ENCODE data around the gene SETDB2. TPM values are rescaled to one million over a fixed set of nuclear protein-coding genes. Genes with fewer than 3 reads are reported as not detected.
"Not testable (repeated sequence)": the region's sequence is repeated elsewhere in the genome, so short reads cannot be mapped to it uniquely, and the experiment has no call there.

SETDB2 gene
- polyA plus RNA-seq, 3 donors: 20.6 to 22.7 (median 21.9) TPM

DNA sequence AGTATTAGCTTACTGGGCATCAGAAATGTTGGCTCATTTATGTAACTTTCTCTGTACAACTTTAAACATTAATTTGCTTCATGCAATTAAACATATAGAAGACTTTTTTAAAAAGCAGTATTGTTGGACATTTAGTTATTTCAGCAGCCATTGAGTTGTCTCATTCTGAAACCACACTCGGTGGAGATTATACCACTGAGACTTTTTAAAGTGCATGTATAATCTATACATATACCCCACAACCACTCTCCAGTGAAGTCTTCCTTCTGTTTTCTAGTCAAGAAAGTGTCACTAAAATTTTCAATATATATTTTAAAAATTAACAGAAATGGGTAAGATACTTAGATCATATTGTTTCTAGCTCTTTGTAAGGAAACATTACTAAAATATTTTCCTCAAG is 15.5 kb downstream of the SETDB2 start:
- no peak for DNase-seq (ENCODE audit: low read depth in 3 of 3, low spot score in 2 of 3)

GRCh38 chr13:49464085-49464484 is 20.0 kb downstream of the SETDB2 start:
- DNase-seq (ENCODE audit: low read depth in 3 of 3, low spot score in 2 of 3): no peak

DNA sequence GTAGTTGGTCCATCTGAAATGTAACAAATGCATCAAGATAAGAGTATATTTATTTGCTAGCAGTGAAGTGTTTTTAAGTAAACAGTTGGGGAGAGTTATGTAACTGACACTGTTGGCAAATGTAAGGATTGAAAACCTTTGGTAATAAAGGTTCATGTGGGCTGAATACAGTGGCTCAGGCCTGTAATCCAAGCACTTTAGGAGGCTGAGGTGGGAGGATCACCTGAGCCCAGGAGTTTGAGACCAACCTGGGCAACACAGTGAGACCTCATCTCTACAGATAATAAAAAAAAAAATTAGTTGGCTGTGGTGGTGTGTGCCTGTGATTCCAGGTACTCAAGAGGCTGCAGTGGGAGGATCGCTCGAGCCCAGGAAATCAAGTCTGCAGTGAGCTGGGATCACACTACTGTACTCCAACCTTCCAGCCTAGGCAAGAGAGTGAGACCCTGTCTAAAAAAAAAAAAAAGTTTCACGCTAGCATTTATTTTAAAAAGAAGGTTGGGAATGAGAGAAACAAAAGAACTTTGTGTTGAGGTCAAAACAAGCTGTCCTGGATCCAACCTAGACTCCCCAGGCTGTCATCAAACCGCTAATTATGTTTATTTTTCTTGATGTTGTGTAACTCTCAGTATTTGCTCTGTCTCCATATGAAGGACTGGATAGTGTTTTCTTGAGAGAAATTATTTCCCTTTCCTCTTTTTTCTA is 20.7 kb downstream of the SETDB2 start:
- no peak for DNase-seq (ENCODE audit: low read depth in 3 of 3, low spot score in 2 of 3)

- peak in 1 of 3 donors; percentile 13 for DNase-seq (ENCODE audit: low read depth in 3 of 3, low spot score in 2 of 3)
Observed at GRCh38 chr13:49466292-49466838, 22.3 kb downstream of the SETDB2 start.

DNA sequence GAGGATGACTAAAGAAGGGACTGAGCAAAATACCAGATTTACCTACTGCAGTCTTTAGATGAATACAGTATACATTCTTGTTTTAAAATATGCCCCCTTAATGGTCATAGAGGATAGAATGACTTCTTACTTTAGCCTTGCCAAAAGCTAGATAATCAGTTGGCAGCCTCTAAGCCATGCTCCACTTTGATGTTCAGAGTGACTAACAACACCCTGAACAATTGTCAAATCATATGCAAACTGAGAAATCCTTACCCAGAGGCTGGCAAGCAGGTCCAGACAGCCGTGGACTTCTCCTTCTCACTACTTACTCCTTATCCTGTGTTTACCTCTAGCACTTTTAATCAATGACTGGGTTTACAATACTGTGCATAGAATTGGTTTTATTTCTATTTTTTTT is 28.1 kb downstream of the SETDB2 start:
- DNase-seq (ENCODE audit: low read depth in 3 of 3, low spot score in 2 of 3): no peak

DNA sequence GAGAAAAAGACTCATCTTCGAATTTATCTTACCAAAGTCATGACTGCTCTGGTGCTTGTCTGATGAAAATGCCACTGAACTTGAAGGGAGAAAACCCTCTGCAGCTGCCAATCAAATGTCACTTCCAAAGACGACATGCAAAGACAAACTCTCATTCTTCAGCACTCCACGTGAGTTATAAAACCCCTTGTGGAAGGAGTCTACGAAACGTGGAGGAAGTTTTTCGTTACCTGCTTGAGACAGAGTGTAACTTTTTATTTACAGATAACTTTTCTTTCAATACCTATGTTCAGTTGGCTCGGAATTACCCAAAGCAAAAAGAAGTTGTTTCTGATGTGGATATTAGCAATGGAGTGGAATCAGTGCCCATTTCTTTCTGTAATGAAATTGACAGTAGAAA is 32.5 kb downstream of the SETDB2 start:
- DNase-seq (ENCODE audit: low read depth in 3 of 3, low spot score in 2 of 3): no peak

DNA sequence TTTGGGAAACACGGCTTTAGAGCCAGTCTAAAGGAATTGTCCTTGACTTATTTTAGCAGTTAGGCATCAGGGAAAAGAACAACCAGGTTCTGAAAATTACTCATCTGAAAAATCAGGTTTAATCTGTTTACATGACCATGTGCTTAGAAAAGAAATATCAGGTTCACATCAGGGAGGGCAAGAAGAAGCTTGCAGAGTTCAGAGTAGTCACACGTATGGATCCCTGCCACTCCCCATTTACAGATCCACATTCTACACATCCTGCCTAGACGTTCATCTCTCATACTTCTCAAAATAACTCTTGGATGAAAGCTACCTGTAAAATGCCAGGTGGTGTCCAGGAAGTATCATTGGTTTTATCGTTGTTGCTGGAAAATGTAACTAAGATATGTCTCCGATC is 37.7 kb downstream of the SETDB2 start:
- no peak for DNase-seq (ENCODE audit: low read depth in 3 of 3, low spot score in 2 of 3)

- no peak for DNase-seq (ENCODE audit: low read depth in 3 of 3, low spot score in 2 of 3)
Observed at GRCh38 chr13:49488563-49488962, 44.5 kb downstream of the SETDB2 start.

DNA sequence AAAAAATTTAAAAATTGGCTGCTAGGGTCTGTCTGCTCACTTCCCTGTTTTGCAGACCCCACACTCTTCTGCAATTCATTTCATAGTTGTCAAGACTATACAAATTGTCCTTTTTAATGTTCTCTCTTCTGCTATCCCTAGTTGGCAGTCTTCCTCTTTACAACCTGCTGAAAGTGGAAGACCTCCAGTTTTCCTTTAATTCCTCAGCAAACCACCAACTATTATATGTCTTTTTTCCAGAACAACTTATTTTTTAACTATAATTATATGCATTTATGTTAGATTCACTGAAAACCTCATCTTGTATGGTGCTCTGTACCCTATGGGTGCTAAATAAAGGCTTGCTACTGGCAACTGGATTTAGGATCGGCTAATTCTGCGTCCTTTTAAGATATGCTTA is 50.6 kb downstream of the SETDB2 start:
- DNase-seq (ENCODE audit: low read depth in 3 of 3, low spot score in 2 of 3): no peak

- peak in 2 of 3 donors; percentile 45 to 52 for DNase-seq (ENCODE audit: low read depth in 3 of 3, low spot score in 2 of 3)
Observed at GRCh38 chr13:49495783-49496762, 52.0 kb downstream of the SETDB2 start, which contains the start of gene PHF11. Gene PHF11, plus strand, starts transcription at chr13:49495953. Its CDS starts 49 bp downstream, at chr13:49496002.

DNA sequence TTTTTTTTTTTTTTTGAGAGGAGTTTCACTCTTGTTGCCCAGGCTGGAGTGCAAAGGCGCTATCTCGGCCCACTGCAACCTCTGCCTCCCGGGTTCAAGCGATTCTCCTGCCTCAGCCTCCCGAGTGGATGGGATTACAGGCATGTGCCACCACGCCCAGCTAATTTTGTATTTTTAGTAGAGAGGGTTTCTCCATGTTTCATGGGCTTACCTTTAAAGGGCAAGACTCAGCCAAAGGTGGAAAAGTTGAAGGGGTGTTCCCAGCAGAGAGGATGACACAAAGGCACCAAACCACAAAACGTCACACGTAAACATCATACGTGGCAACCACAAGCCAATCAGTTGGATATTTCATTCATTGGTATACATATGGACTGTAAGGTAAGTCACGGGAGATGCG is 52.8 kb downstream of the SETDB2 start:
- DNase-seq (ENCODE audit: low read depth in 3 of 3, low spot score in 2 of 3): not testable (repeated sequence)

DNA sequence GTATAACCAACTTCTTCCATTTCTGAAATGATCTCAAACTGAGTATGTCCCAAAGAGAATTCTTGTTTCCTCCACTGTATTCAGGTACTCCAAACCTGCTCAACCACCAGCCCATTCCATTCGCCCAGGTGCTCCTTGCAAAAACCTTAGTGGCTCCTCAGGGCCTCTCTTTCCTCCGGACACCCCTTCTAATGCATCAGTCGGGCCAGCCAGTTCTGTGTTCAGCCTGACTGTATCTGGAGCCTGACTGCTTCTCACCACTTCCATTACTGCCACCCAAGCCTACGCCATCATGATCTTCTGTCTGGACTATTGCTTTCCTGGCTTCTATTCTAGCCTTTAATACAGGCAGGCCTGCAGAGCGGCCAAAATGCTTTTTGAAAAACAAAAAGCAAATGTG is 53.2 kb downstream of the SETDB2 start:
- no peak for DNase-seq (ENCODE audit: low read depth in 3 of 3, low spot score in 2 of 3)

DNA sequence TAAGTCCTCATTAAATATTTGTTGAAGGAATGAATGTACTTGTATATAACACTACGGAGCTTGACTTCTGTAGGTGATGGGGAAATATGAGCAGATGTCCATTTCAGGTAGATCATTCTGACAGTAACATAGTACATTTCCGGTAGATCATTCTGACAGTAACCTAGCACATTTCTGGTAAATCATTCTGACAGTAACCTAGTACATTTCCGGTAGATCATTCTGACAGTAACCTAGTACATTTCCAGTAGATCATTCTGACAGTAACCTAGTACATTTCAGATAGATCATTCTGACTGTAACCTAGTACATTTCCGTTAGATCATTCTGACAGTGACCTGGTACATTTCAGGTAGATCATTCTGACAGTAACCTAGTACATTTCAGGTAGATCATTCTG is 54.1 kb downstream of the SETDB2 start:
- DNase-seq (ENCODE audit: low read depth in 3 of 3, low spot score in 2 of 3): no peak

- DNase-seq (ENCODE audit: low read depth in 3 of 3, low spot score in 2 of 3): no peak
Observed at GRCh38 chr13:49499889-49500660, 56.0 kb downstream of the SETDB2 start.

- DNase-seq (ENCODE audit: low read depth in 3 of 3, low spot score in 2 of 3): no peak
Observed at GRCh38 chr13:49502954-49503353, 58.9 kb downstream of the SETDB2 start.

DNA sequence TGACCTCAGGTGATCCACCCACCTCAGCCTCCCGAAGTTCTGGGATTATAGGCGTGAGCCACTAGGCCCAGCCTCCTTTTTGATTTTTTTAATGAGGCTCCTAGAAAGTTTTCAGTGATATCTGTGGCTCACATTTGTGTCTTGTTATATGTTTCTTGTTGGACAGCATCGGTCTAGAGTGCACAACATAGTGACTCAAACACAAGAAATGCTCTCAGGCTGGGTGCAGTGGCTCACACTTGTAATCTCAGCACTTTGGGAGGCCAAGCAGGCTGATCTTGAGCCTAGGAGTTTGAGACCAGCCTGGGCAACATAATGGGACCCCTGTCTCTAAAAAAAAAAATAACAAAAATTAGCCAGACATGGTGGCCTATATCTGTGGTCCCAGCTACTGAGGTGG is 59.9 kb downstream of the SETDB2 start:
- DNase-seq (ENCODE audit: low read depth in 3 of 3, low spot score in 2 of 3): no peak

GRCh38 chr13:49512578-49512977 is 68.5 kb downstream of the SETDB2 start:
- DNase-seq (ENCODE audit: low read depth in 3 of 3, low spot score in 2 of 3): no peak

GRCh38 chr13:49516467-49516866 is 72.4 kb downstream of the SETDB2 start:
- no peak for DNase-seq (ENCODE audit: low read depth in 3 of 3, low spot score in 2 of 3)

DNA sequence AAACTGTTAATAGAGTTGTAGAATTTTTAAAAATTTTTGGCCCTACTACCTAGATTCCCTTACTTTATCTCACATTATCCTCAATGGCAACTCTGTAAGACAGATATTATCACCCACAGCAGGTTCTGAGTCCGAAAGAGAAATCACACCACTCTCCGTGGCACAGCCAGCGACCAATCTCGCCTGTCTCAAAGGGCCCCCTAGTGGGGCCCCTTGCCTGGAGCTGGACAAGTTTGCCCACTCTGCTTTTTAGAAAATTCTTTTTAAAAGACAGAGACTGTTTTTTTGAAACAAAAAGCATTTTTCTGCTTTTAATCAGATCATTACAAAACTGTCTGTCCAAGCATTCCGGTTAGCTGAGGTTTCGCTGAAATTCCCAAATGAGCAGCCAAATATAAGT is 73.4 kb downstream of the SETDB2 start:
- DNase-seq (ENCODE audit: low read depth in 3 of 3, low spot score in 2 of 3): no peak

- no peak for DNase-seq (ENCODE audit: low read depth in 3 of 3, low spot score in 2 of 3)
Observed at GRCh38 chr13:49521224-49521623, 77.2 kb downstream of the SETDB2 start.
